Adrenal gland (tissue), 12 donors: ENCODE measurements around the gene PJA2. TPM values are rescaled to one million over a fixed set of nuclear protein-coding genes. Genes with fewer than 3 reads are reported as not detected.

ENCODE experiments used
- DNase-seq, 7 donors: peaks; one replicate each; pipeline ENCODE4 v3.0.0-alpha.2; 2019 to 2020
- H3K27ac ChIP-seq, 5 donors: fragments of 200-600 bp; sonication (generic) in 4 of 5; 1 replicate in 3 of 5; 2 replicates in 2 of 5; pipeline versions ENCODE4 v1.5.1 to v1.8.0; 2016 to 2020; ENCODE audit warnings: mild to moderate bottlenecking in 1 of 5
- H3K27me3 ChIP-seq: fragments of 200-600 bp; 2 replicates; pipeline ENCODE4 v1.8.0; 2021
- H3K36me3 ChIP-seq, 2 donors: fragments of 200-600 bp; replicated peaks in 1 of 2; 1 replicate in 1 of 2; 2 replicates in 1 of 2; pipeline versions ENCODE4 v1.5.1 to v1.8.0; 2018 to 2022
- H3K4me1 ChIP-seq, 2 donors: fragments of 200-600 bp; replicated peaks in 1 of 2; 1 replicate in 1 of 2; 2 replicates in 1 of 2; pipeline versions ENCODE4 v1.5.1 to v1.8.0; 2018 to 2021
- H3K4me3 ChIP-seq, 4 donors: fragments of 200-600 bp; sonication (generic) in 3 of 4; one replicate each; pipeline ENCODE4 v1.5.1; 2016 to 2018
- H3K9me3 ChIP-seq, 3 donors: fragments of 200-600 bp; sonication (generic) in 1 of 3; replicated peaks in 1 of 3; 1 replicate in 2 of 3; 2 replicates in 1 of 3; pipeline versions ENCODE4 v1.5.1 to v1.8.0; 2016 to 2021
- CTCF ChIP-seq, 6 experiments: fragments of 450-650 bp in 4 of 6; fragments of 200-600 bp in 2 of 6; sonication (generic) in 1 of 6; IDR thresholded peaks; 1 replicate in 5 of 6; 2 replicates in 1 of 6; pipeline versions ENCODE4 v1.5.1 to v1.8.0; 2016 to 2021; ENCODE audit warnings: antibody characterized with exemption in 6 of 6, mild to moderate bottlenecking in 2 of 6, moderate library complexity in 1 of 6
- POLR2A ChIP-seq, 2 donors: fragments of 450-650 bp; IDR thresholded peaks; one replicate each; pipeline ENCODE4 v1.6.1; 2017; ENCODE audit warnings: antibody characterized with exemption in 2 of 2, mild to moderate bottlenecking in 2 of 2, moderate library complexity in 1 of 2
- WGBS, 4 donors: extraction: QIAGEN DNeasy Blood & Tissue Kit in 2 of 4; methylation state at CpG; one replicate each; pipeline versions ENCODE4 v1.1.5 to v1.1.7; 2013 to 2017; 5-methylcytosine and 5-hydroxymethylcytosine counted together
- intact Hi-C, 2 donors: fragments of 100-400 bp; cut with DNase I; formaldehyde crosslinking; loops; one replicate each; pipeline versions ENCODE4 v1.14.1 to v1.15.0; 2022 to 2023
- polyA plus RNA-seq, 3 donors: library from polyadenylated mRNA; stranded (reverse); fragments of 200-250 nt in 2 of 3; fragments of 350-450 nt in 1 of 3; fragmentation: Illumina TruSeq in 1 of 3; extraction: RNeasy Lipid Tissue Mini Kit (QIAGEN cat#74804) in 1 of 3; gene quantifications; one replicate each; pipeline ENCODE4 v1.2.3, GENCODE V29; 2013 to 2014
- total RNA-seq, 9 donors: library from RNA; depleted of rRNA in 4 of 9; stranded (reverse); fragments of >200 nt in 4 of 9; fragments of 120-200 nt in 1 of 9; fragmentation: NEBNext Ultra II Directional in 1 of 9; extraction: Animal tissue kit (Norgen Biotek cat#: 25700) in 1 of 9; gene quantifications; one replicate each; pipeline versions ENCODE4 v1.1.0 to v1.2.4, GENCODE V29; 2013 to 2023
- donor health status: healthy with polysubstance abuse.
- donor health status: Bipolar disorder and iron deficiency.
- donor health status: DM: yes; HTN: yes; CAD: no.
- donor health status: DM: no; HTN: no; CAD: no.
- donor health status: DM: no; HTN: no; CAD: no.
- donor health status: DM: yes; HTN: yes; CAD: no.

Gene PJA2
- total and polyA plus RNA-seq, 12 donors: 16.7 to 134 (median 89.1) TPM

- Histone ChIP-seq H3K36me3 (no peaks in the 10 kb centered on the region), H3K4me1 (peaks cover 0 to 31% of the 10 kb centered on the region in 2 donors), H3K27me3 (no peaks in the 10 kb centered on the region), H3K27ac (peak overlapping the region in 2 of 5 donors; percentile 9 to 24), H3K4me3 (no peak overlapping the region), H3K9me3 (no peaks in the 10 kb centered on the region)
- no peak for DNase-seq
- intact Hi-C loops: no loop called here
- 75 to 86% (median 81%) methylated on average over 6 to 7 of the region's 7 CpGs for WGBS, 4 donors
- TF ChIP-seq CTCF (IDR thresholded peaks at IDR 0.05) (no peak), POLR2A (IDR thresholded peaks at IDR 0.05) (no peak)
These were observed 85.4 kb downstream of the PJA2 start for GRCh38 chr5:109324351-109324750.

- H3K27me3 ChIP-seq: no peaks in the 10 kb centered on the region
- no peak for DNase-seq
- H3K9me3 ChIP-seq: no peaks in the 10 kb centered on the region
- peak overlapping the region in 1 of 5 donors; percentile 43 for H3K27ac ChIP-seq
- no peak for TF ChIP-seq POLR2A (IDR thresholded peaks at IDR 0.05)
- intact Hi-C loops: no loop called here
- WGBS, 4 donors: 90 to 98% (median 93%) methylated on average over 4 of the region's 4 CpGs
- peaks cover 0 to 27% of the 10 kb centered on the region in 2 donors for H3K4me1 ChIP-seq
- H3K36me3 ChIP-seq: no peaks in the 10 kb centered on the region
- no peak overlapping the region for H3K4me3 ChIP-seq
These were observed 87.1 kb downstream of the PJA2 start for GRCh38 chr5:109322694-109323093.

GRCh38 chr5:109319351-109319750 is 90.4 kb downstream of the PJA2 start:
- intact Hi-C loops: no loop called here
- Histone ChIP-seq H3K4me1 (peaks cover 0 to 6% of the 10 kb centered on the region in 2 donors), H3K4me3 (no peak overlapping the region), H3K27me3 (no peaks in the 10 kb centered on the region), H3K27ac (no peak overlapping the region), H3K9me3 (no peaks in the 10 kb centered on the region), H3K36me3 (no peaks in the 10 kb centered on the region)
- TF ChIP-seq CTCF (IDR thresholded peaks at IDR 0.05) (no peak), POLR2A (IDR thresholded peaks at IDR 0.05) (no peak)
- DNase-seq: no peak
- 93 to 99% (median 97%) methylated on average over 5 to 7 of the region's 7 CpGs for WGBS, 4 donors

- DNase-seq: no peak
- Histone ChIP-seq H3K27ac (no peak overlapping the region), H3K4me3 (no peak overlapping the region), H3K9me3 (no peaks in the 10 kb centered on the region), H3K4me1 (peaks cover 0 to 1% of the 10 kb centered on the region in 2 donors), H3K36me3 (no peaks in the 10 kb centered on the region), H3K27me3 (no peaks in the 10 kb centered on the region)
- TF ChIP-seq CTCF (IDR thresholded peaks at IDR 0.05): no peak
- no peak for TF ChIP-seq POLR2A (IDR thresholded peaks at IDR 0.05)
- intact Hi-C loops: no loop called here
- 87 to 92% (median 89%) methylated on average over 9 of the region's 9 CpGs for WGBS, 4 donors
These were observed 91.2 kb downstream of the PJA2 start for GRCh38 chr5:109318455-109319108.

GRCh38 chr5:109316634-109317033 is 93.1 kb downstream of the PJA2 start:
- no peak overlapping the region for H3K4me3 ChIP-seq
- H3K36me3 ChIP-seq: no peaks in the 10 kb centered on the region
- H3K27me3 ChIP-seq: no peaks in the 10 kb centered on the region
- intact Hi-C loops: no loop called here
- no peak for DNase-seq
- no peak overlapping the region for H3K27ac ChIP-seq
- no peak for TF ChIP-seq CTCF (IDR thresholded peaks at IDR 0.05)
- no peak for TF ChIP-seq POLR2A (IDR thresholded peaks at IDR 0.05)
- 86 to 94% (median 87%) methylated on average over 4 of the region's 4 CpGs for WGBS, 4 donors
- no peaks in the 10 kb centered on the region for H3K9me3 ChIP-seq
- H3K4me1 ChIP-seq: no peaks in the 10 kb centered on the region
